Activated T-helper 9 cell treated with anti-CD3 and anti-CD28 coated beads, Interleukin-2, amount 50 U/mL, for 16 hours (primary cell): Measurements from ENCODE around the gene CTNNBL1.
"Not testable (repeated sequence)": the region's sequence is repeated elsewhere in the genome, so short reads cannot be mapped to it uniquely, and the experiment has no call there.

Experiments used
- DNase-seq: peaks from one replicate; pipeline ENCODE4 v3.0.0-alpha.2; 2020; ENCODE audit warnings: low read depth

CTNNBL1 gene, protein sequence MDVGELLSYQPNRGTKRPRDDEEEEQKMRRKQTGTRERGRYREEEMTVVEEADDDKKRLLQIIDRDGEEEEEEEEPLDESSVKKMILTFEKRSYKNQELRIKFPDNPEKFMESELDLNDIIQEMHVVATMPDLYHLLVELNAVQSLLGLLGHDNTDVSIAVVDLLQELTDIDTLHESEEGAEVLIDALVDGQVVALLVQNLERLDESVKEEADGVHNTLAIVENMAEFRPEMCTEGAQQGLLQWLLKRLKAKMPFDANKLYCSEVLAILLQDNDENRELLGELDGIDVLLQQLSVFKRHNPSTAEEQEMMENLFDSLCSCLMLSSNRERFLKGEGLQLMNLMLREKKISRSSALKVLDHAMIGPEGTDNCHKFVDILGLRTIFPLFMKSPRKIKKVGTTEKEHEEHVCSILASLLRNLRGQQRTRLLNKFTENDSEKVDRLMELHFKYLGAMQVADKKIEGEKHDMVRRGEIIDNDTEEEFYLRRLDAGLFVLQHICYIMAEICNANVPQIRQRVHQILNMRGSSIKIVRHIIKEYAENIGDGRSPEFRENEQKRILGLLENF

DNA sequence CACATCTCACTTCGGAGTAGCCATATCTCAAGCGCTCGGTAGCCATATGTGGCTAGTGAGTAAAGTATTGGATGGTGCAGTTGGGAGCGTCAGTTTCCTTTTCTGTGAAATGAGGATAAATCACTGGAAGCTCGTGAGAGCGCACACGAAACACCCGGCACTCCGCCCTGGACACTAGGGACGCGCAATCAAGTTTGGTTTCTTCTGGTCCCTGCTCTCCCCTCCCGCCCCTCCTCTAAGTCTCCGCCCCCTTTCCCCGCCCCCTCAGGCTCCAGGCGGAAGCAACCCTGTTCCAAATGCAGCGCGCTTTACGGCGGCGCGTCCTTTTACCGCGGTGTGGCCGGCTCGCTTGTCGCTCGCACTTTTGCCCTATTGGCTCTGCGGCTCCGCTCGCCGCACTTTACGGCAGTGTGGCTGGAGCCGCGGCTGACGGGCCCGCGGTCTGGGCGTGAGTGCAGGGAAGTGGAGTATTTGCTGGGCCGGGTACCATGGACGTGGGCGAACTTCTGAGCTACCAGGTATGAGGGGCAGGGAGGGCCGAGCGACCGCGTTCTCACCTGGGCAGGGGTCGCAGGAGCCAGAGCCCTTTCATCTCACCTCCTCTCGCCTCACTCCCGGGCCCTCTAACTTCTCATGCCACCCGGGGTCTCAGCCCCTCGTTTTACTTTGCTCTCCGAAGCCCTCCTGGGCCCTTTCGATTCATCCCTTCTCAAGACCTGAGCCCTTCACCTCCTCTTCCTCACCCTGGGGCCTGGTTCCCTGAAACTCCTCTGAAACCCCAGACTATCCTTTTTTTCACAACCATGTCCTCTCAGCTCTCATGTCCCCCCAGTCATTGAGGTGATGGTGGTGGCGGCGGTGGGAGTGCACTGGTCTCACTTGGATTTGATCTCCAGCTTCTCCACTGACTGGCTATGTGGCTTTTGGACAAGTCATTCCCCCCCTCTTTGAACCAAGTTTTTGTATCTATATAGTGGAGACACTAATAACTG is at the start of gene CTNNBL1:
Gene CTNNBL1 (plus strand): TSS at position 396 of the 992 bp plus-strand sequence. CDS start 93 bp downstream, at position 489.
- peak; percentile 93 for DNase-seq

DNA sequence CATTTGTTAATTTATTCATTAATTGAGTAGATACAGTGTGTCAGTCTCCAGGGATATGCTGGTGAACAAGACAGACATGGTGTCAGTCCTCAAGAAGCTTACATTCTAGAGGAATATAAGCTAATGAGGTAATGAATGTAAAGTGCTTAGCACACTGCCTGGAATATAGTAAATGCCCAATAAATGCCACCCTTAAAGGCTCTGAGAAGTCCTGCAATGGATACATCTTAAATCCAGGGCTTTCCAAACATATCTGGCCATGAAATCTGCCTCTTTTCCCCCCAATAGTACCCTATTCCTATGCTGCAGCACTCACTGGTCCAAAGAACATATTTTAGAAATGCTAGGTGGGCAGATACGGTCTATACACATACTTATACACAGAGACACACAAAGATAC is 49.2 kb upstream of the CTNNBL1 start:
- DNase-seq: no peak

DNA sequence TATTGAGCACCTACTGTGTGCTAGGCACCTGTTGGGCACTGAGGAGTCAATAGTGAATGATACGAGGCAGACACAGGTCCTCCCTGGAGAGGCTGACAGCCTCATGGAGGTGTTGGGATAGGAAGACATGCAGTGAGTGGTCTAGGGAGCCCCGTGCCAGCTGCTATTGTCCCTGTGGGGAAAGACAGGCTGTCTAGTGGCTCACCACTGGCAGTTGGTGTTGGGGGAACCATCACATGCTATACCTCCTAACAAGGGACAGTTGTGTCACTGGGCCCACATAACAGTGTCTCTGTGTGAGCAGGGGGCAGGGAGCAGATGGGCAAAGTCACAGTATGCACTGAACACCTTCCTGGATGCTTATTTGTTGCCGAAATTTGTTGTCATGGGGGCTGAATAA is 45.9 kb upstream of the CTNNBL1 start:
- DNase-seq: no peak

DNA sequence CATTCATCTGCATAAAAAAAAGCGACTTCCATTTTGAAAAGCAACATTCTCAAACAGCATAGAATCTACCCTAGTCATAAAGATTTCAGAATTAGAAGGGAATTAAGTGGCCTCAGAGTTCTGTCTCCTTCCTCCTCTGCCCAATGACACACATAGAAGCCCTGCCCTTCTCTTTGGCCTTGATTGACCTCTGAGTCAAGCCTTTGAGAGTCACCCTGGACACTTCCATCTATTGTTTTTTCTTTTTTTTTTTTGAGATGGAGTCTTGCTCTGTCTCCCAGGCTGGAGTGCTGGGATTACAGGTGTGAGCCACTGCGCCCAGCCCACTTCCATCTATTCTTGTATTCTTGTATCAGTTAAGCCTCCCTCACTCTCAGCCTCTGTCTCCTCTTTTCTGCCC is 44.8 kb upstream of the CTNNBL1 start:
- no peak for DNase-seq

DNA sequence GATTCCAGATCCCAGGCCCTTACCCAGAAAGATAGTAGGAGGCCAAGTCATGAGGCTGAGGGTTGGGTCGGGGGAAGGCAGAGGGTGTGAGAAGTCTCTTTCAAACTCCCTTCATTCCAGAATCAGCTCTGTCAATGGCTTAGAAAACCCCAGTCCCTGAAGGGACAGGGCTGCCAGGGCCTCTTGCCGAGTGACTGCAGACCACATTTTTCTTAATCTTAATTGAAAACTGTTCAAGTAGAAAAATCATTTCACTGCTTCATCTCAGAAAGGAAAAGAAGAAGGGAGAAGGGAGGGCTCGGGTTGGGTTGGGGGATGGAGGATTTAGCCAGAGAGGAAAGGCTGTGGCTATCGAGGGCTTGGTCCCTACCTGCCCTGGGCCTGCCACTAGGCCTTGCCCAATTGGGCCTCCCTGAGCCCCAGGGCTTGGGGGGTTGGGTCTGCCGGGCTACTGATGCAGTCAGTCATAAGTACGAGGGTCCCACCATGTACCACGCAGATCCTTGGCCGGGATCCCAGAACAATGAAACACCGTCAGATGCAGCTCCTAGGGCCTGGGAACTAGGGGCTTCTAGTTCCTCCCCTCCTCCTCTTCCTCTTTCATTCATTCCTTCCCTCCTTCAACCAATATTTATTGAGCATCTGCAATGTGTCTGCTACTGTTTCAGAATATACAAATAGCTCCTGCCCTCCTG is 44.0 kb upstream of the CTNNBL1 start:
- no peak for DNase-seq

DNA sequence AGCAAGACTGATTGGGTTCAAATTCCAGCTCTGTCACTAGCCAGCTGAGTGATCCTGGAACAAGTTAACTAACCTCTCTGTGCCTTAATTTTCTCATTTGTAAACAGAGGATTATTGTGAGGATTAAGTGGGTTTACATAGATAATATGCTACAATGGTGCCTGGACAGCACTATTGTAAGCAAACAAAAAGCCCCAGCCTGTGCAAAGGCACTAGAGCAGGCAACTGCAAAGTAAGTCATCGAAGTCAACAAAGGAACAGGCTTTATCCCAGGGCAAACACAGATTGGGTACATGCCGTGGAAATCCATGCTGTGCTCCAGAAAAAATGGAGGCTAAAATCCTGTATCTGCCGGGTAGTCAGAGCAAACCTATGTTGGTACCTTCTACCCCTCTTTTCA is 43.2 kb upstream of the CTNNBL1 start:
- no peak for DNase-seq

DNA sequence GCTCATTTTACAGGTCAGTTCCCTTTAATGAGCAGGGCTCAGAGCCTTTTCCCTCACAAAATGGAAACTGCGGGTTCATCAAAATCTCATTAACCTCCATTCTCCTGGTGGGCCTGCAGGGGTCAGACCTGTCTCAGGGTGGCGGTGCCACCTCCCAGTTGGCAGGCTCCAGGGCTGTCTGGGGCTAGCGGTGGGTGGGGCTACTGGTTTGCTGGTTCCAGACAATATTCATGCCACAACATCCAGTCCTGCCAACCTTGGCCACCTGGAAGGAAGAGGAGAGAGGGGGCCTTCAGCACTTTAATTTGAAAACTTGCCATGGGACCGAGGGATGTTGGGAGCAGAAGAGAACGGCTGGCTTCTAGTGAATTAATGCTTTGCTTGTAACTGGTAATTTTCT is 41.9 kb upstream of the CTNNBL1 start:
- DNase-seq: no peak

DNA sequence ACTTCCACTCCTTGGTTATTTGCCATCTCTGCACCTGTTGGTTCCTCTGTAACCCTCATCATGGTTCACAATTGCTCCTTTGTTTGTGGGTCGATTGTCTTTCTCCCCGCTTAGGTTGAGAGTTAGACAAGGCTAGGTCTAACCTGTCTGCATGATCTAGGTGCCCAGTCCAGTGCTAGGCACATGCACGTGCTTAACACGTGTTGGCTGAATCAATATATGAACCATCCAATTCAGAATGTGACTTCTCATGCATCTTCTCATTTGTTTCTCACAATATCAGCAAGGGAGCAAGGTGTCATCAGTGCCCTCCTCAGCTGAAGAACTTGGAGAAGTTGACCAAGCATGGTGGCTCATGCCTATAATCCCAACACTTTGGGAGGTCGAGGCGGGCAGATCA is 36.9 kb upstream of the CTNNBL1 start:
- no peak for DNase-seq

DNA sequence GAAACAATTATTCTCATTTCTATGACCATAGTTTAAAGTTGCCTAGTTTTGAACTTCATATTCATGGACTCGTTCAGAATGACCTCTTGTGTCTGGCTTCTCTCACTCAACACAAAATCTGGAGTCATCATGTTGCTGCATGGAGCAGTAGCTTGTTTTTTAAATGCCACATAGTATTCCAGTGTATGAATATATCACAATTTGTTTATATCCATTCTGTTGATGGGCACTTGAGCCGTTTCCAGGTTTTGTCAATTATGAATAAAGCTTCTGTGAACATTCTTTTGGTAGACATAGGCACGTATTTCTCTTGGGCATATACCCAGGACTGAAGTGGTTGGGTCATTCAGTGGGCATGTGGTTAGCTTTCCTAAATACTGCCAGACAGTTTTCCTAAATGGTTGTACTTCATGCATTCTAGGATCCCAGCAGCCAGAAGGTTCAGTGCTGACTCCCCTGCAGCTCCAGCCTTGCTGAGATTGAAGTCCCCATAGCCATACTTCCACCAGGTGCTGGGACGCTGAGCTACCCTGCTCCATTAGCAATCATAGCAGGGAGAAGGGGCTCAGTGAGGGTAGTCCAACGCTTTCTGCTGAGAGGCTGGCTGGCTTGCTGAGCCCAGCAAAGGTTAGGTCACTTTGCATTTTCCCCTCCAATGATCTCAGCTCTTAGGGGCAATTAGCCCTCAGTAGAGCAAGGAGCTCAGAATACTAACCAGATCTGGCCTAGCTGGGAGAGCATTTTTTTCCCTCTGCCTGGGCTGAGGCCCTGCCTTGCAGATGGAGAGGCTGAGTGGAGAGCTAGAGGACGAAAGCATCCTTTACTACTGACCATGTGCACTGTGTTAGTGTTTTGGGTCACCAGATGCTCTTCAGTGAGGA is 35.7 kb upstream of the CTNNBL1 start:
- DNase-seq: no peak

DNA sequence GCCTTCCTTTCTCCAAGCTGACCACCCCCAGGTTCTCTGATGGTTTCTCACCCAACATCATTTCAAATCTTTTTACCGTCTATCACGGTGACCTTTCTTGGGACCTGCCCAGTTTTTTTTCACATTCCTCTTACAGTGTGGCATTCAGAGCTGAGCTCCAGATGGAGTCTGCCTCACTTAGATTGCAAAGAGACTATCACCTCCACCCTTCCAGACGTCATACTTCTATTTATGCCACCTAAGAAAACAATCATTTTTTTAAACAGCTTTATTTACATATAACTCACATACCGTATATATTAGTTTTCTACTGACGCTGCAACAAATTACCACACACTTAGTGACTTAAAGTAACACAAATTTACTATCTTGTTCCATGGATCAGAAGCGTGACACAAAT is 32.3 kb upstream of the CTNNBL1 start:
- DNase-seq: no peak

DNA sequence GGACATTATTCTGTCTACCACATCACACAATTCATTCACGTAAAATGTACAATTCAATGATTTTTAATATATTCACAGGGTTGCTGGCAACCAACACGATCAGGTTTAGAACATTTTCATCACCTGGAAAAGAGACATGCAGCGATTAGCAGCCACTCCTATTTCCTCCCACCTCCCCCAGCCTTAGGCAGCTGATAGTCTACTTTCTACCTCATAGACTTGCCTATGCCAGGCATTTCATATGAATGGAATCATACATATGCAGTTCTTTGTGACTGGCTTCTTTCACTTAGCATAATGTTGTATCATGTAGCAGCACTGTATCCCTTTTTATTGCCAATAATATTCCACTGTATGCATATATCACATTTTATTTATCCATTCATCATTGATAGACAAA is 31.5 kb upstream of the CTNNBL1 start:
- DNase-seq: no peak

DNA sequence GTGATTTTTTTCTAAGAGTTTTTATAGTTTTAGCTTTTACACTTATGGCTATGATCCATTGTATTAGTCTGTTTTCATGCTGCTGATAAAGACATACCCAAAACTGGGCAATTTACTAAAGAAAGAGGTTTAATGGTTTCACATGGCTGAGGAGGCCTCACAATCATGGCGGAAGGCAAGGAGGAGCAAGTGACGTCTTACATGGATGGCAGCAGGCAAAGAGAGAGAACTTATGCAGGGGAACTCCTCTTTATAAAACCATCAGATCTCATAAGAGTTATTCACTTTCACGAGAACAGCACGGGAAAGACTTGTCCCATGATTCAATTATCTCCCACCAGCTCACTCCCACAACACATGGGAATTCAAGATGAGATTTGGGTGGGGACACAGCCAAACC is 29.2 kb upstream of the CTNNBL1 start:
- DNase-seq: not testable (repeated sequence)

DNA sequence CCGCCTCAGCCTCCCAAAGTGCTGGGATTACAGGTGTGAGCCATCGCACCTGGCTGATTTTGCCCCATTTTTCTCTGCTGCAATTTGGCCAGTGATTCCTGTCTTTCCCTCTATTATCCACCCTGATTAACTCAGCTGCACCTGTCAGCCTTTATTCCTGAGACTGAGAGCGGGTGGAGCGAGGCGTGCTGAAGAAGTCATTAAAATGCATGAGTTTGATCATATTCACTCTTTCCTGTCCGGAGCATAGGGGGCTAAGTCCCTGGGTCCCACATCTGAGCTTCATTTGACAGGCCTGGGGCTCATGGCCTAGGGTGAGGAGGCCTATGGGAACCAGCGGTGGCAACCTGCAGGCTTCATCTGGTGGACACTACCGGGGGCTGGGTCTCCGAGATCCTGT is 25.7 kb upstream of the CTNNBL1 start:
- DNase-seq: no peak

DNA sequence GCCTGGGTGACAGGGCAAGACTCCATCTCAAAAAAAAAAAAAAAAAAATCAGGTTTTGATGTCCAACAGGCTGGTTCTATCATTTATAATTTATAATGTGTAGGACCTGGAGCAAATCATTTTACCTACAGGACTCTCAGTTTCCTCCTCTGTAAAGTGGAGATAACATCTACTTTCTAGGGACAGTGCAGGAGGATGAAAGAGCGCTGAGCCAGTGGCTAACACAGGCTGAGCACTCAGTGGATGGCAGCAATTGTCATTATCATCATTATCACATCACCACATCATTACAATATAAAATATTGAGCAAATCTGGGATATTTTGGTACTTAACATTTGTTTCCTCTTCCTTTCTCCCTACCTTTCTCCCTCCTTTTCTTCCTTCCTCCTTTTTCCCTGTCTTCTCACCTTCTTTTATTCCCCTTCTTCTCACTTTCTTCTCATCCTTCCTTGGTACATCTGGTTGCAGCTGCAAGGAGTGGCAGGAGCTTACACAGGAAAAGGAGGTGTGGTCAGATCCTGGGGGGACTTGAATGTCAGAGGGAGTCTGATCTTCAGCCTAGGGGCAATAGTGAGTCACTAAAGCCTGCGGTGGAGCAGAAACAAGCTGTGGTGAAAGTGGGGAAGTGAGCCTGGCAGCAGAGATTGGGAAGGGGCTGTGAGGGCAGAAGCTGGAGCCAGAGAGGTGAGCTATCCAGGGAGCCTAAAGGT is 24.6 kb upstream of the CTNNBL1 start:
- no peak for DNase-seq

DNA sequence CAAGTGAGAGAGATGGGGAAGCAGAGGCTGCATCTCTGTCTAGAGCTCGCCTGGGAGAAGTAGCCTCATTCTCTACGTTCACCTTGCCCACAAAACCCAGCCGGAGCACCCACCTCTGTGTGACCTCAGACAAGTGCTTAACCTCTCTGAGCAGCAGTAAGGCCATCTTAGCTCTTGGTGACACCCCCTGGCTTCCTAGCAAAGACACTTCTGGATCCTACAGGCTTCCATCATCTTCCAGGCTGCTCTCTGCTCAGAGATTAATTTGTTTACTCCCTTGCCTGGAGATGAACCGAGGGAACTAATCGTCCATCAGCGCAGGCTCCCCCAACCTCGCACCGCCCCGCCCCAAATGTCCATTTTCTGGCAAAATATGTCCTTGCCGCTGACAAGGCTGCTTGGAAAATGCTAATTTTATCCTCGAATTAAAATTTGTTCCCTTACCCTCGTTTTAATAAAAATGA is 24.0 kb upstream of the CTNNBL1 start:
- DNase-seq: no peak

DNA sequence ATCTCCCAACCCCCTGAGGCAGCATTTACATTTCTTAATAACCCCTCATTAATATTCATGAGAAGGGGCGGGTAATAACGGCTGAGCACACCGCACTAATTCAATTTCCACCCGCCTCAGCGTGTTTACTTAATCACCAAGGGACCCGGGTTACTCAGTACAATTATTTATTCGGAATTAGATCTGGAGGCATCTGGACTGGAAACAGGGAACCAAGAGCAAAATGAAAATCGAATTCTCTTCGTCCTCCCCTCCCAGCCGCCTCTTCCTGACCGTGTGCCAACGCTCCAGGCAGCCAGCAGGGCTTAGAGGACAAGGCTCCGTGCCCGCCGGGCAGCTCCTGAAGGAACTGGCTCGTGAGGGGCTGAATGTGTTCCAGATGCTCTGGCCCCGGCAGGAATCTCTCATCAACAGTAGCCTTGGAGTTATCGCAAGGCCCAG is 23.5 kb upstream of the CTNNBL1 start:
- no peak for DNase-seq

DNA sequence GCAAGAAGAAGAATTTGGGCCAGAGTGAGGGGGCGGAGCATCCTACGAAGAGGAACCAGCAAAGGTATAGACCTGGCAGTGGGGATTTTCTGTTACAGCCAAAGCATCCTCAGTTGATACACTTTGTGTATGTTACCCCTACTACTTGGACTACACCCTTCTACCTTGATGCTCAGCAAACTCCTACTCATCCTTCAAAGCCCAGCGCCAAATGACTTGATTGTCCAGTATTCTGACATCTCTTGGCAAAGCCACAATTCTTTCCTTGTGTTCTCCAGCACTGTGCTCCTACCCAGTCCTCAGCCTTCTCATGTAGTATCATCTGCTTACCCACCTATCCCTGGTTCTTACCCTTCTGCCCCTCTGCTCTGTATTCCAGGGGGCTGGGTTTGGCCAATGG is 21.7 kb upstream of the CTNNBL1 start:
- no peak for DNase-seq

DNA sequence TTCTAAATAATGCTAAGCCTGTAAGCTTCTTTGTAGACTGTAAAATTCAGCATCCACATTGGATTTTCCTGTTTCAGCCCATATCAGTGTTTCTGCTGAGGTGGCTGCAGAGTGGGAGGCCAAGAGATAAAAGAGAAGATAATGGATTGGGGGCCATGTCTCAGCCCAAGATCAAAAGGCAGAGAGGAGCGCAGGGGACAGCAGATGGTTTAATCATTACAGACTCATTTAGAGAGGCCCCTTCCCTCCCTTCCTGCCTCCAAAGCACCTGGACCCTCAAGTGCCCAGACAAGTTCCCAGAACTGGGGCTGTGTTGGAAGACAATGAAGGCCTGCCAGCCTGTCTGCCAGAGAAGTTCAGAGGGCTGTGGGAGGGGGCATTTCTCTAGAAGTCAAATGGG is 20.4 kb upstream of the CTNNBL1 start:
- no peak for DNase-seq

DNA sequence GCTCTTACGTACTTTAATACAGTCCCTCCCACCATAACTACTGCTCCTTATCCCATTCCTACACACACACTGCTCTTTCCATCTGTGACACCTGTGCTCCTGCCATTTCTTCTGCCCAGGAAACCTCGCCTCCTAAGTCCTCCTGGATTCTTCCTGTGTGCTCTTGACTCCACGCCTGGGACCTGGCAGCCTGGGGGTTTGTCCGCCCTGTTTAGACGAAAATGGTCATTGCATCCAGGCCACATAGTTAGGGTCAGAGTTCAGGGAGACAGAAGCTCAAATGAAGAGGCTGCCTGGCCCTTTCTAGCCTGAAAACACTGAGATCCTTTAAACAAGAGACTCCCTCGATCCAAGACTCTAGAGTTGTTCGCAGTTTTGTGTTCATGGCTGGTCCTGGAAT is 17.4 kb upstream of the CTNNBL1 start:
- no peak for DNase-seq
